HepG2 (cell line): Measurements from ENCODE around the gene RREB1. TPM values are rescaled to one million over a fixed set of nuclear protein-coding genes. Genes with fewer than 3 reads are reported as not detected.

ENCODE experiments used
- BCL6 ChIP-seq: IDR thresholded peaks from 2 replicates; pipeline ENCODE4 v1.6.1; 2016; ENCODE audit warnings: missing genetic modification reagents, missing compliant biosample characterization
- ETV6 ChIP-seq: sonication (generic); formaldehyde crosslinking; conservative IDR thresholded peaks from 2 replicates; pipeline ENCODE4 v1.4.0; 2020; ENCODE audit warnings: missing genetic modification reagents
- GATAD1 ChIP-seq: IDR thresholded peaks from 2 replicates; pipeline ENCODE4 v1.6.1; 2016; ENCODE audit warnings: missing genetic modification reagents, missing compliant biosample characterization
- KAT7 ChIP-seq: IDR thresholded peaks from 2 replicates; pipeline ENCODE4 v1.6.1; 2018; ENCODE audit warnings: borderline replicate concordance, missing compliant biosample characterization
- KDM4B ChIP-seq: sonication (generic); formaldehyde crosslinking; IDR thresholded peaks from 2 replicates; pipeline ENCODE4 v1.4.0; 2020; ENCODE audit warnings: missing genetic modification reagents
- KDM5A ChIP-seq: fragments of 200-600 bp; sonication (generic); IDR thresholded peaks from 2 replicates; pipeline ENCODE4 v1.7.0; 2018; ENCODE audit warnings: antibody characterized with exemption, mild to moderate bottlenecking, low read length, borderline replicate concordance
- NR1H2 ChIP-seq: sonication (generic); formaldehyde crosslinking; IDR thresholded peaks from 2 replicates; pipeline ENCODE4 v1.8.1; 2022; ENCODE audit warnings: low read depth, missing genetic modification reagents, borderline replicate concordance
- PLSCR1 ChIP-seq: sonication (generic); formaldehyde crosslinking; IDR thresholded peaks from 2 replicates; pipeline ENCODE4 v1.5.0; 2020; ENCODE audit warnings: missing genetic modification reagents, mild to moderate bottlenecking, borderline replicate concordance
- SALL1 ChIP-seq: sonication (generic); formaldehyde crosslinking; IDR thresholded peaks from 2 replicates; pipeline ENCODE4 v1.8.0; 2022; ENCODE audit warnings: mild to moderate bottlenecking, missing genetic modification reagents
- SMAD9 ChIP-seq: sonication (generic); formaldehyde crosslinking; IDR thresholded peaks from 2 replicates; pipeline ENCODE4 v1.5.1; 2020; ENCODE audit warnings: mild to moderate bottlenecking, missing genetic modification reagents
- SP2 ChIP-seq: sonication (generic); formaldehyde crosslinking; IDR thresholded peaks from 2 replicates; pipeline ENCODE4 v1.5.1; 2020; ENCODE audit warnings: mild to moderate bottlenecking, missing genetic modification reagents
- TAF1 ChIP-seq: sonication (generic); formaldehyde crosslinking; IDR thresholded peaks from 2 replicates; pipeline ENCODE4 v1.4.0; 2020; ENCODE audit warnings: missing genetic modification reagents
- TBX3 ChIP-seq: fragments of 450-650 bp; IDR thresholded peaks from 2 replicates; pipeline ENCODE4 v1.6.1; 2017; ENCODE audit warnings: antibody characterized with exemption, mild to moderate bottlenecking, inconsistent platforms, borderline replicate concordance
- TFDP2 ChIP-seq: sonication (generic); formaldehyde crosslinking; IDR thresholded peaks from 2 replicates; pipeline ENCODE4 v1.4.0; 2020; ENCODE audit warnings: missing genetic modification reagents
- TSC22D2 ChIP-seq: sonication (generic); formaldehyde crosslinking; IDR thresholded peaks from 2 replicates; pipeline ENCODE4 v1.5.1; 2020; ENCODE audit warnings: missing genetic modification reagents, mild to moderate bottlenecking, borderline replicate concordance
- UBTF ChIP-seq: sonication (generic); formaldehyde crosslinking; IDR thresholded peaks from 2 replicates; pipeline ENCODE4 v1.4.0; 2020; ENCODE audit warnings: mild to moderate bottlenecking, missing genetic modification reagents
- ZBTB10 ChIP-seq: sonication (generic); formaldehyde crosslinking; IDR thresholded peaks from 2 replicates; pipeline ENCODE4 v1.4.0; 2020; ENCODE audit warnings: missing genetic modification reagents, borderline replicate concordance
- ZBTB26 ChIP-seq: IDR thresholded peaks from 2 replicates; pipeline ENCODE4 v1.6.1; 2016; ENCODE audit warnings: missing compliant biosample characterization, missing genetic modification reagents, borderline replicate concordance
- ZBTB38 ChIP-seq: sonication (generic); formaldehyde crosslinking; IDR thresholded peaks from 2 replicates; pipeline ENCODE4 v1.5.1; 2020; ENCODE audit warnings: mild to moderate bottlenecking, missing genetic modification reagents
- ZNF3 ChIP-seq: IDR thresholded peaks from 2 replicates; pipeline ENCODE4 v1.7.0; 2017; ENCODE audit warnings: inconsistent platforms
- ZNF547 ChIP-seq: sonication (generic); formaldehyde crosslinking; IDR thresholded peaks from 2 replicates; pipeline ENCODE4 v1.5.1; 2020; ENCODE audit warnings: mild to moderate bottlenecking, missing genetic modification reagents
- ZNF639 ChIP-seq: conservative IDR thresholded peaks from 2 replicates; pipeline ENCODE4 v1.6.1; 2018; ENCODE audit warnings: missing genetic modification reagents
- polyA plus RNA-seq, 8 experiments: library from polyadenylated mRNA; depleted of rRNA in 3 of 8; stranded (reverse) in 7 of 8; unstranded in 1 of 8; fragments of >200 nt; fragmentation: Illumina TruSeq in 4 of 8; extraction: Trizol in 4 of 8; gene quantifications; 2 replicates each; pipeline versions ENCODE4 v1.2.1 to v1.2.3, GENCODE V29; 2011 to 2016; ENCODE audit warnings: low read depth in 4 of 8, missing spikeins in 1 of 8, mixed read lengths in 1 of 8; ENCODE audit not compliant: insufficient read depth in 1 of 8
- total RNA-seq, 5 experiments: library from RNA; depleted of rRNA; stranded (reverse); fragments of >200 nt; fragmentation: Illumina TruSeq; extraction: Trizol; gene quantifications; 2 replicates each; pipeline ENCODE4 v1.2.3, GENCODE V29; 2016; ENCODE audit warnings: low read depth in 1 of 5

RREB1 gene
- total and polyA plus RNA-seq, 2 of the 13 experiments (the other 11 are each of a cell fraction or from before 2014, with no cell fraction given), result 6.1 to 23.2 TPM

- TF ChIP-seq UBTF (CRISPR knock-in tag), result no peak
- no peak for TF ChIP-seq ETV6 (CRISPR knock-in tag)
- no peak for TF ChIP-seq KAT7 (CRISPR knock-in tag)
- TF ChIP-seq KDM5A, result no peak; the same call in 1 of the 2 replicates
- peak; percentile 37; the same call in 1 of the 2 replicates for TF ChIP-seq GATAD1 (CRISPR knock-in tag)
- no peak for TF ChIP-seq SP2 (CRISPR knock-in tag)
- no peak for TF ChIP-seq TSC22D2 (CRISPR knock-in tag)
- no peak for TF ChIP-seq ZNF639 (CRISPR knock-in tag)
- peak; percentile 75; the same call in 1 of the 2 replicates for TF ChIP-seq TBX3
- TF ChIP-seq KDM4B, result no peak
- TF ChIP-seq TAF1 (CRISPR knock-in tag), result no peak
- TF ChIP-seq NR1H2 (CRISPR knock-in tag), result no peak
- TF ChIP-seq ZNF3, result no peak; the same call in 1 of the 2 replicates
- peak; percentile 94 for TF ChIP-seq SALL1 (CRISPR knock-in tag)
- TF ChIP-seq ZNF547 (CRISPR knock-in tag), result no peak
- no peak for TF ChIP-seq ZBTB26
- peak; percentile 59; the same call in 1 of the 2 replicates for TF ChIP-seq BCL6 (CRISPR knock-in tag)
- TF ChIP-seq PLSCR1 (CRISPR knock-in tag), result no peak
- TF ChIP-seq ZBTB38 (CRISPR knock-in tag), result peak; percentile 41; the same call in 1 of the 2 replicates
- no peak for TF ChIP-seq ZBTB10 (CRISPR knock-in tag)
- peak; percentile 26; the same call in 1 of the 2 replicates for TF ChIP-seq TFDP2 (CRISPR knock-in tag)
- TF ChIP-seq SMAD9 (CRISPR knock-in tag), result no peak
Measured at GRCh38 chr6:7138921-7139358, 31.2 kb downstream of the RREB1 start (continued).
